ENCODE data around the gene RAVER2. TPM values are rescaled to one million over a fixed set of nuclear protein-coding genes. Genes with fewer than 3 reads are reported as not detected.
A peak's percentile ranks its signal among the peaks of the same experiment; 100 is the strongest.
"Not testable (repeated sequence)": the region's sequence is repeated elsewhere in the genome, so short reads cannot be mapped to it uniquely, and the experiment has no call there.

Gene RAVER2
- polyA plus RNA-seq, 5 donors, result 25.8 to 38.5 (median 34.0) TPM

DNA sequence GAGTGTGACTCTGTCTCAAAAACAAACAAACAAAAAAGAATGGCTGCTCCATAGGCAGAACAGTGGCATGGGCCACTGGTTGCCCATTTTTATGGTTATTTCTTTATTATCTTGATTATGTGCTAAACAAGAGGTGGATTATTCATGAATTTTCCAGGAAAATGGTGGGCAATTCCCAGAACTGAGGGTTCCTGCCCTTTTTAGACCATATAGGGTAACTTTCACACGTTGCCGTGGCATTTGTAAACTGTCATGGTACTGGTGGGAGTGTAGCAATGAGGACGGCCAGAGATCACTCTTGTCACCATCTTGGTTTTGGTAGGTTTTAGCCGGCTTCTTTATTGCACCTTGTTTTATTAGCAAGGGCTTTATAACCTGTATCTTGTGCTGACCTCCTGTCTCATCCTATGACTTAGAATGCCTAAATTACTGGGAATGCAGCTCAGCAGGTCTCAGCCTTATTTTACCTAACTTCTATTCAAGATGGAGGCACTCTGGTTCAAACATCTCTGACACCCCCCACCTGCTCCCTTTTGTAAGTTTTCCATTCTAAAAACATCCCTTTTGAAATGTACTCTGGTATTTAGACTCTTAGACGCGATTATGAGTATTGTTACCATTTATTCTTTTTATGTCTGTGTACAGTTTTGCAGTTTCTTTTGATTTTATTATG lies 57.1 kb downstream of the RAVER2 start:
- no peak for DNase-seq

DNA sequence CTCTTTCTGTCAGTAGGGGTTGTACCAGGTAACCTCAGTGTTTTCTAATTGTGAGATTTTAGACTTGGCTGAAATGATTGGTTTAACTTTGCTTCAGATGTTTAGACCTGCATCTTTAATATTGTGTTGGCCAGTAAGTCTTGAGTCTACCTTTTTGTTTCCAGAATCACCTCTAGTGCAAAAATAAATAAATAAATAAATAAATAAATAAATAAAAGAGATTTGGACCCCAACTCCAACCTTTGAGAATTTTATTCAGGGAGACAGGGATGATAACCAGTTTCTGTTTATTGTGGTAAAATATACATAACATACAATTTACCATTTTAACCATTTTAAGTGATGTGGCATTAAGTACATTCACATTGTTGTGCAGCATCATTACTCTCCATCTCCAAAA lies 64.4 kb downstream of the RAVER2 start:
- no peak for DNase-seq

DNA sequence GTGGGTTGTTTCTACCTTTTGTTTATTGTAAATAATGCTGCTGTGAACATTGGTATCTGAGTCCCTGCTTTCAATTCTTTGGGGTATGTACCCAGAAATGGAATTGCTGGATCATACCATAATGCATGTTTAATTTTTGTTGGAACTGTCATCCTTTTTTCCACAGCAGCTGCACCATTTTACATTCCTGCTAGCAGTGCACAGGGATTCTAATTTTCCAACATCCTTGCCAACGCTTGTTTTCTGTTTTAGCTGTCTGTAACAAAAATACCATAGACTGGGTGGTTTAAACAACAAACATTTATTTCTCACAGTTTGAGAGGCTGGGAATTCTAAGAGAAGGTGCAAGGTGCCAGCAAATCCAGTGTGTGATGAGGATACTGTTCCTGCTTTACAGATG lies 65.1 kb downstream of the RAVER2 start:
- peak; percentile 40 to 54 for DNase-seq

DNA sequence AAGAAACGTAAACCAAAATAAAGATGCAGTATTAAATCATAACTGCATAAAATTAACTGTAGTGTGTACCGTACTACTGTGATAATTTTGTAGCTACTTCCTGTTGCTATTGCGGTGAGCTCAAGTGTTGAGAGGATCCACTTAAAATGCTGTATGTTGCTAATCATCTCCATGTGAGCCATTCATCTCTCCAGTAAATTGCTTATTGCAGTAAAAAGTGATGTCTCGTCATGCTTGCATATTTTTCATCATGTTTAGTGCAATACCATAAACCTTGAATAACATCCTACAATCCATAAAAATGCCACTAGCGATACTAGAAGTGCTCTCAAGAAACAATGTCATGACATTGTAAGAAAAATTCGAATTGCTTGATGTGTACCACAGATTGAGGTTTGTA lies 66.3 kb downstream of the RAVER2 start:
- no peak for DNase-seq

DNA sequence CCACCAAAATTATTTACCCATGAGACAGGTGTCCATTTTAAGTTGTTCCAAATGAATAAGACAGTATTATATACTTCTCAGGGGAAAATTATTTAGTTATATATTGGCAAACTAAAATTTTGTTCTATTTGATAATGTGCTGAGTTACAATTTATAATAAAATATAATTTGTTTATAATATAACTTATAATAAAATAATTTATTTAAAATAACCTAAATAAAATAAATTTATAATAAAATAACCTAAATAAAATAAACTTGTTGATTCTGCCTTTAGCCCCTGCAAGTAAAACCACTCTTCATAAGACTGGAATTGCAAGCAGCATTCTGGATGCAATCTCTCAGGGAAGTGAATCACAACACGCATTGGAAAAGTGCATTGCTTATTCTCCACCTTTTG lies 69.6 kb downstream of the RAVER2 start:
- DNase-seq, result no peak

DNA sequence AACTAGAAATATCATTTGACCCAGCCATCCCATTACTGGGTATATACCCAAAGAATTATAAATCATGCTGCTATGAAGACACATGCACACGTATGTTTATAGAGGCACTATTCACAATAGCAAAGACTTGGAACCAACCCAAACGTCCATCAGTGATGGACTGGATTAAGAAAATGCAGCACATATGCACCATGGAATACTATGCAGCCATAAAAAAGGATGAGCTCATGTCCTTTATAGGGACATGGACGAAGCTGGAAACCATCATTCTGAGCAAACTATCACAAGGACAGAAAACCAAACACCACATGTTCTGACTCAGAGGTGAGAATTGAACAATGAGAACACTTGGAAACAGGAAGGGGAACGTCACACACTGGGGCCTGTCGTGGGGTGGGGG lies 72.5 kb downstream of the RAVER2 start:
- not testable (repeated sequence) for DNase-seq

DNA sequence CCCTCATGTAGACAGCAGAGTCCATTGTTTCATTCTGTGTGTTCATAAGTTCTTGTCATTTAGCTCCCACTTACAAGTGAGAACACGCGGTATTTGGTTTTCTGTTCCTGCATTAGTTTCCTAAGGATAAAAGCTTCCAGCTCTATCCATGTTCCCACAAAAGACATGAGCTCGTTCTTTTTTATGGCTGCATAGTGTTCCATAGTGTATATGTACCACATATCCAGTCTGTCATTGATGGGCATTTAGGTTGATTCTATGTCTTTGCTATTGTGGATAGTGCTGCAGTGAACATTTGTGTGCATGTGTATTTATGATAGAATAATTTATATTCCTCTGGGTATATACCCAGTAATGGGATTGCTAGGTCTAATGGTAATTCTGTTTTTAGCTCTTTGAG lies 75.7 kb downstream of the RAVER2 start:
- not testable (repeated sequence) for DNase-seq

DNA sequence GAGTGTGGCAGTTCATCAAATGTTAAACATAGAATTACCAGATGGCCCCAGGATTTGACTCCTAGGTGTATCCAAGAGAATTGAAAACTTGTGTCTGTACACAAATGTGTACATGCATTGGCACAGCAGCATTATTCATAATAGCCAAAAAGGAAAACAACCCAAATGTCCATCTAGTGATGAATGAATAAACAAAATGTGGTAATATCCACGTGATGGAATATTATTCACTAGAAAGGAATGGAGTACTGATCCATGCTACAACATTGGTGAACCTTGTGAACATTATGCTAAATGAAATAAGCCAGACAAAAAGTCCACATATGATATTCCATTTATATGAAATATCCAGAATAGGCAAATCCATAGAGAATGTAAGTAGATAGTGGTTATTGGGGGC lies 77.7 kb downstream of the RAVER2 start:
- DNase-seq, result no peak

DNA sequence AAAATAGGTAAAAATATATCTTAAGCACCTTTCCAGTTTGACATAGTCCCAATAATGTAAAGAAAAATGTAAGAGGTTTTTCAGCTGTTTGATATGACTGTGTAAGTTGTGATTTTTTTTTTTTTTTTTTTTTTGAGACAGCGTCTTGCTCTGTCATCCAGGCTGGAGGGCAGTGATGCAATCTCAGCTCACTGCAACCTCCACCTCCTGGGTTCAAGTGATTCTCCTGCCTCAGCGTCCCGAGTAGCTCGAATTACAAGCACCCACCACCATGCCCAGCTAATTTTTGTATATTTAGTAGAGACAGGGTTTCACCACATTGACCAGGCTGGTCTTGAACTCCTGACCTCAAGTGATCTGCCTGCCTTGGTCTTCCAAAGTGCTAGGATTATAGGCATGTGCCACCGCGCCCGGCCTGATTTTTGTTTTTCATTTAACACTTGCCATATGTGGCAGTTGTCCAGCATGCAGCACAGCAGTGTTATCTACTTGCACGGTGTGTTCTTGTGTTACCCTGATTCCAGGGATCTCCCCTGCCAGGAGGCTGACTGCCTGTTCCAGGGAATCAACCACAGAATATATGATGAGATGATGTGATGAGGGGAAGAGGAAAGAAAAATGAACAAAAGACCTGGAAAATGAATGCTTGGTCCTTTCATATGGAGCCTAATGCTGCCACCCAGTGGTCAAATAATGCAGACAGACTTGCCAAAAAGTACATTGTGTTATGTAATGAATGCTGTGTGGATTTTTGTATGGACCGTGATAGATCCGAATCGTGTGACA lies 79.0 kb downstream of the RAVER2 start:
- peak; percentile 69 to 80 for DNase-seq

DNA sequence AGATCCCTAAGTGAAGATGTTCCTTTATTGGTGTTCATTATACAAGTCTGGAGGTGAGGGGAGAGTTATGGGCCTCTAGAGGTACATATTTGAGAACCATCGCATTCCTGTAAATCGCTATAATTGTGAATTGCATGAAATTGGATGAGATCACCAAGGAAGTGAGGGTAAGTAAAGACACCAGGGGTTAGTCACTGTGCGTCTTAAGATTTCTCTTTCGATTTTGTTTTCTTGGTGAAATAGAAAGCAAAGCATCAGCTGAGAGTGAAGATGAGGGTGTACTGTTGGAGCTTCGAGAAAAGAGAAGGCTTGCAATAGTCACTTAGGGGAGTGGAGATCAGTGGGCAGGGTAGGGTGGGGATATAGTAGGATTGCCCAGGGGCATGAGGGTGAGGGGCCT lies 82.1 kb downstream of the RAVER2 start:
- DNase-seq, result no peak

DNA sequence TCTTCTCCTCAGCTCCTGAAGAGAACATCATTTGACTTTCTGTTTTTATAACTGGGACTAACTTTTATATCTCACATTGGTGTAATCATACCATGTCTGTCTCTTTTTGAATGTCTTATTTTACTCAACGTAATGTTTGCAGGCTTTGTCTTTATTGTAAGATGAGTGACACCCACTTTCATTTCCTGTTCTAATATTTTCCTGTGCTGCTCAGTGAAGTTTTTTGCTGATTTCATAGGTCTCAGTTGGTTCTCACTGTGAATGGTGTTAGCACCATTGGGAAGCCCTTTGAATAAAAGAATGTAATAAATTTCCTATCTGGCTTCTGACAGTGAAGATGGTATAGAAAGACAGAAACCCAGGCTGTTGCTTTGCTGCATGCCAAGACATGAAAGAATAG lies 84.0 kb downstream of the RAVER2 start:
- DNase-seq, result no peak

DNA sequence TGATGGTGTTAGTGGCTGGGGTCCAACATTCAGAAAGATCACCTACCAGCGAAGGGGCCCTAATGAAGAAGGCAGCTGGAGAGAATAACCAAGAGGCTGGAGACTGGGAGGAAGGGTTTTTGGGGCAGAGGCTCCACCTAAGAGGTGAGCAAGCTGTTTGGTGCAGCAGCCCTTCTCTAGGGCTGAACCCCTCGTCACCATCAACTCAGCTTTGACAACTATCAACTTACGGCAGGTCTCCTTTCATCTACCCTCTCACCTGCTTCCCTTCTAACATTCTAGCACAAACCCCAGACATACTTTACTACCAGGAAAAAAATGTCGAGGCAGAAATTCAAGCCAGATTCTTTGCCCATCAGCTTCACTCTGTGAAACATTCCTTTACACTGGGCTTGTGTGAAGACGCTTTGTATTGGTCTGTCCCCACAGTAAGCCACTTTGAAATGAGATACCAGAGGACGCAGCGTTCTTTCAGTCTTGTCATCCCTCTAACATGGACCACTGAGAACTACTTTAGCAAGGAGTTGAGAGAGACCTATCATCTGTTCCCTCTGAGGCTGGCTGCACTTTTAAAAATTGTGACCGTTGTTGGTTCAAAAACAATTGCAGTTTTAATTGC lies 84.6 kb downstream of the RAVER2 start:
- no peak for DNase-seq

DNA sequence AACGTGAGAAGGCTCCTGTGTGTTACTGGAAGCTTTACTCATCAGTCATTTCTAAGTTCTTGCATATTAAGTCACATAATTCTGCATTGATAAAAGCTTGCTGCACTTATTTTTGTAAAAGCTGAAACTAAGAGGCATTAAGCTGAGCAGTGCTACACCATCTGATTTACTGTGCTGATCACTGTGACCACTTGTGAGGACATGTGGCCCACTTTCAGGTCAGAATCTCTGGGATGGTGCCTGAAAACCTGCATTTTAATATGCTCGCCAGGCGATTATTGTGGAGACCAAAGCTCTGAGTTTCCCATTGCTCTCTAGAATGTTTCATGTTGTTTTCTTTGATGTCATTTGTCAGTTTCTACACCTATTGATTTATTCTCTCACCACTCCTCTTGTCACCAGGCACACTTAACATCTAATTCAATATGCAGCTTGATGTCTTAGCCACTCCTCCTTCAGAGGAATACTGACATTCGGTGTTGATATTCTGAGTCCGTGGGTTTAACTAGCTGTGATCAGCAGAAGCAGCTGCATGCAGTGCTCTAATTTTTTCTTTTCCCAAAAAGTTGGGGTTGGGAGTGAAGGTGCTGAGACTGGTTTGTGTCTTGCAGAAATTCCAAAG lies 85.3 kb downstream of the RAVER2 start:
- DNase-seq, result no peak

DNA sequence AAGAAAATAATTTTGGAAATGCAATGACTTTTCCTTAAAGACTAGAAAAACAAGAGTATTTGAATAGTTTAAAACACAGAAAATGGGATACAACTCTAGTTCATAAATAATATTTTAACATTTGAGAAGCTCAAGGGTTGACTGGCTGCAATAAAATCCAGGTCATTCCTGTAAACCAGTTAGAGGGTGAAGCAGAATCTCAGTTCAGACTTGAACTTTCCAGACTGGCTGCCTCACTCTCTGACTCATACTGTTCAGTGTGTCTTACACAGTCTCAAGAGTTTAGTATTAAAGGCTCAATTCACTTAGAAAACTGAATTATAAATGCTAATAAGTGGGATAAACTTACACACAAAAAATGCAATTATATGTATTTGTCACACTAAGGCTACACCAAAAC lies 89.9 kb downstream of the RAVER2 start:
- DNase-seq, result no peak

DNA sequence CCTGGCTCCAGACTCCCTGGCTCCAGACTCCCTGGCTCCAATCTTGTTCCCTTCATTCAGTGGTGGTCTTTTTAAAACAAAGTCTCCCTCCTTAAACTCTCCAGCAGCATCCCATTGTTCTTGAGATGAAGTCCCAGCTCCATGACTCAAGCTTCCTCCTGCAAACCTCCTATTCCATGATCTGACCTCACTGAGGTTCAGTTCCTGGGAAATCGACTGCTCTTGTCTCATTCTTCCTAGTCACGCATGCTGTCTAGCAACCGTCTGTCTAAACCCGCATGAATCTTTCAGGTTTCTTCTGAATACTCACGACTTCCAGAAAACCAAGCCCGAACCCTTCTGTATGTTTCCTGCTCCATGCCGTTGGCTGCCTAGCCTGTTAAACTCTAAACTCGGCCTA lies 91.9 kb downstream of the RAVER2 start:
- DNase-seq, result no peak

DNA sequence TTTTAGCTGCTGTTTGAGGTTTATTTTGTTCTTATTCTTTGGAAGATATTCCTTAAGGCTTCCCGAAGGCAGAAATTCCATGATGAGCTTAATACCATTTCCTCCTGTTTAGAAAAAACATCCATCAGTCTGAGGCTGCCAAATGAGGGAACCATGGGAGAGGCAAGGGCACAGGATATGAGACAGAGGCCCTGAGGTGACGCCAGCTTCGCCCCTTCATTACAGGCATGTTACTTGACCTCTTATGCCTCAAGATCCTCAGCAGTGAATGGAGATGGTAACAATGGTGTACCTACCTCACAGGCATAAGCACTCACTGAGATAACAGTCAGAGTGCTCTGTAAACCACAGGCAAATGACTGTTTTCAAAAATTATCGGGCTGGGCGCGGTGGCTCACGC lies 93.6 kb downstream of the RAVER2 start:
- no peak for DNase-seq

DNA sequence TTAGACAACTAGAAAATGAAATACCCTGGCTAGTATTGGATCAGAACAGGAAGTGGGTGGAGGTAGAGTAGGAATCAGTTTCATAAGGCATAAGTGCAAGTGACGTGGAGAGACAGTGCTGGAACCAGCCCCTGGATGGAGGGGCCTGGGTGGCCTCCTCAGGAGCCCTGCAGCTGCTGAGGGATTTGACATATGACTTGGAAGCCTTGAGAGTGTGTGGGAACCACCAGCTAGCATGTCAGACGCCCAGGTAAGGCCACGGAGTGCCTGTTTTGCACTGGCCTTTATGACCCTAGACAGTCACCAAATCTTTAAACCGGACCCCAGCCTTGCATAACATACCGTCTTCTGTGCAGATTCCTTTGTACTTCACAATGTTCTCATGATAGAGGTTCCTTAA lies 94.4 kb downstream of the RAVER2 start:
- no peak for DNase-seq

DNA sequence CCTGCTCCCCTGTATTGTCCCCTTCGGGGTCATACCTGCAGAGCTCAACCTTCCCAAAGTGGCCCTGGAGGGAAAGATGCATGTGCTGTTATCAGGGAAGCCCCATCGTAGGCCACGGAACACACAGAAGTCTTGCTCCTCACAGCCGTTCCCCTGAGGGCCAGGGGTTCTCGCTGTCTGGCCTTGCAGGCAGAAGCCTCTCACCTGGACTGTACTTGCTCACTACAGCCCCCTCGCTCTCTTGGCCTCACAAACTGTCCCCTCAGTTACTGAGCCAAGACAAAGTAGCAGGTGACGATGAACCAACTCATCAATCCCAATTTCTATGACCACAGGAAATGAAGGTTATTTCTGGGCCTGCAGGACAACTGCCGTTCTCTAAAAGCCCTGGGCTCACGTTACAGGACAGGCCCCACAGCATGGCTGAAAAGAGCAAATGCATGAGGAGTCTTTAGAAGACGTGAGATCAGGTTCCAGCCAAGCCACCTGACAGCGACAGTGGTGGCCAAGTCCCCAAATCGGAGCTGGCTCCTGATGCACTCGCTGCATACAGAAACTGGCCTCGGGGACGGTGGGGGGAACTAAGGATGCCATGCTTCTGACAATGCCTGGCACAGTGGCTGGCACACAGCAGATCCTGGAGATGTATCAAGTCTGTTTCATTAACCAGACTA lies 95.0 kb downstream of the RAVER2 start:
- no peak for DNase-seq

DNA sequence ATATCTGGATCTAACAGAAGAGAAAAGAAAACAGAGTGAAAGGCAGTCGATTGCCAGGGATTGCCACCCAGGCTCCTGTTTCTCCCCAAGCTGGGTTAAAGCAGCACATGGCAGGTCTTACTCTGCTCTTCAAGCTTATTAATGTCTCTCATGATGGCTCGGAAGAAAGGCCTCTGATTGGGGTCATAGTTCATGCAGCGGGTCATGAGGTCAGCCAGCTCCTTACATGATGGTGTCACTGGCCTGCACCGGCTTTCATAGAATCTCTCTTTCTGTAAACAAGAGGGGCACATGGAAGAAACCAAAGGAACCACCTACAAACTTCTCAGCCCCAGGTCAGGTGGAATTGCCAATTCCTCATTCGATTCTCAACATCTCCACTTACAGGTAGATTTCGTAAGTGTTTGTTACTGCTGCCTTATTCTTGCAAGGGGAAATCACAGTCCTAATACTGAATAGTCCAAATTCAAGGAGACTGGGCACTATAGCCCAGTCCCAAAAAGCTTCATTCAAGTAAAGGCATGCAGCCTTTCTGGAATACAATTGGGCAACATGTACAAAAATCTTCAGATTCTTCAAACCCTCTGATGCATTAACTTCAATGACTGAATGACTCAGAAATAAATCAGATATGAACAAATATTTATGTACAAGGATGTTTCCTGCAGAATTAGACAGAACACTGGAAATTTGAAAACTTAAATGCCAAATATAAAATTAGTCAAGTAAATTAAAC lies 96.6 kb downstream of the RAVER2 start:
- DNase-seq, result no peak

DNA sequence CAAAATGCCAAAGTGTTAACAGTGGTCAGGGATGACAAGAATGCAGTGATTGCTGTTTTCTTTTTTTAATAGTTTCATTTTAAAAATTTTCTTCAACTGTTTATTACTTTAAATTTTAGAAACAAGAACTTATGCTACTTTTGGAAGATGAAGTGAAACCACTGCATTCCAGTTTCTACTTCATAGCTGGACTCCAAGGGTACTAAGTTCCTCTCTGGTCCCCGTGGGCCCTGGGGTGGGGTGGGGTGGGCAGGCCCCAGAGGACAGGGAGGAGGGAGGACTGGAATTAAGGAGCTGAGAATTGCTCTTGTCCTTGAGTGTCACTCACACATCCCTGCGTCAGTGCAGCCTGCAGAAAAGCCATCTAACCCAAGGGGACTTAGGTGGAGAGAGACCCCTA lies 97.3 kb downstream of the RAVER2 start:
- DNase-seq, result no peak

DNA sequence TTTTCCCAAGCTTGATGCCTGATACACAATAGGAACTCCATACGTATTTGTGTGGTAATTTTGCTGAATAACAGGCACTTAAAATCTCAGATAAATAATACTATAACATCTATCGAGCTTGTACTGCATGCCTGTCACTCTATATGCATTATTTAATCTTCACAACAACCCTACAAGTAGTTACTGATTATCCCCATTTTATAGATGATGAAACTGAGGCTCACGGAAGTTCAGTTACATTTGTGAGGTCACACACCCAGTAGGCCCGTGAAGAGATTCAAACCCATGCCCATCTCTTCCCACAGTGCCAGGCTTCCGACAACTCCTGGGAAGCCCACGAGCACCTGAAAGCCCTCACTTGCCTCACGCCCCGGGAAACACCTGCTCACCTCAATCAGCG lies 98.8 kb downstream of the RAVER2 start:
- DNase-seq, result no peak

Measured in right lung (tissue), 5 donors.